Germinal center (tissue), 1 donor: ENCODE measurements around the gene COX6A1.

Experiments used
- DNase-seq: peaks from one replicate; pipeline ENCODE4 v3.0.0; 2012; ENCODE audit warnings: mixed read lengths, low spot score

COX6A1 gene

DNA sequence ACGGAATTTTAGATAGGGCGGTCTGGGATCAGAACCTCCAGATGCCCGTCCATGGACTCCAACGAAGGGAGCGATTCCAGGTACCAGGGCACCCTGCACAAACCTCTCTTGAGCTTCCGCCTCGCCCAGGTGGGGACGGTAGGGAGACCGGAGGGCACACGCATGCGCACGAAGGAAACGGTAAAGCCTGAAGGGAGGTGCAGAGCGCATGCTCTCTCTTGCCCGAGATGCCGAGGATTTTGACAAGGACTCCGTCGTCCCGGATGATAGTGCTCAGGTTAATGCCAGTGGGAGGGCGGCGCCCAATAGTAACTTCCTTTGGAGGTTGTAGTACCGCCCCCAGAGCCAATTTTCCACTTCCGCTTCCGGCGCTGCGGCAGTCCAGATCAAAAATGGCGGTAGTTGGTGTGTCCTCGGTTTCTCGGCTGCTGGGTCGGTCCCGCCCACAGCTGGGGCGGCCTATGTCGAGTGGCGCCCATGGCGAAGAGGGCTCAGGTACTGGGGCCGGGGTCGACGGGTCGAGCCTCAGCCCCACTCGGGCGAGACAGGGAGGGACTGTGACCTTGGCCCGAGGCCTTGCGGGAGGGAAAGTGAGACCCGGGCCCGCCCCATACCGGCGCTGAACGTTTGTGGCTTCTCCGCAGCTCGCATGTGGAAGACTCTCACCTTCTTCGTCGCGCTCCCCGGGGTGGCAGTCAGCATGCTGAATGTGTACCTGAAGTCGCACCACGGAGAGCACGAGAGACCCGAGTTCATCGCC, at the start of gene COX6A1:
Gene COX6A1 (plus strand): TSS at position 379 of the 760 bp plus-strand sequence. CDS start 14 bp downstream, at position 393.
- peak; percentile 99 for DNase-seq

DNA sequence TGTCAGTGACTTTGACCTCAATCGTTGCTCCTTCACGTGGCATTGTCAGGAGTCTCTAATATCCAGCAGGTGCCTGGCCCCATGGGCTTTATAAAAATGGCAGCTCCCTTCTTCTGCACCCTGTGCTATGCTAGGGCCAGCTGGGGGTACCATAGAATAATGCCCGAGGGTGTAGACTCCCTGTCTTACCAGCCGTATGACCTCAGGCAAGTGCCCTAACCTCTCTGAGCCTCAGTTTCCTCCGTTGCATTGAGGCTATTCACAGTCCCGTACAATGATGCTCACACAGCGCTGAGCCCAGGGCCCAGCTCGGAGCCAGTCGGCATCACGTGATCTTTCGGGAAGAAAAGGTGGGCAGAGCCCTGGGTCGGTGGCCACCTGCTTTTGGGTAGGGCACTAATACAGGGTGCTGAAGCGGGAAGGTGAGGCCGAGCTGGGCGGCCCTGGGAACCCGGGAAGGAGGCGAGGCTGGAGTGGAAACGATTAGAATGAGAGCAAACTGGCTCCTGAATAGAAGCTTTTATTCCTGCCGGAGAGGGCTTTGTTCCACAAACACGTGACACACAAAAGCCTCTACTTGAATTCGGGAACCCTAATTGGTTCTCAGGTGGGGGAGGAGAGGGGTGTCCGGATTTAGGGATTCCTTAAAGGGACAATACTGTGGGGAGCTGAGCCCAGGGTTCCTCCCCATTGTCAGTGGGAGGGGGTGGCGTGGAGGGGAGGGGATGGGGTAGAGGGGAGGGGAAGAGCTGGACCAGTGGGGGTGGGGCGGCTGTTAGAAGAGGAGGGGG, 49.0 kb upstream of the COX6A1 start:
- DNase-seq, result no peak

GRCh38 chr12:120390540-120391120, 47.3 kb upstream of the COX6A1 start:
- DNase-seq, result no peak

- no peak for DNase-seq
Measured at GRCh38 chr12:120394483-120395367, 43.2 kb upstream of the COX6A1 start.

- no peak for DNase-seq
Measured at GRCh38 chr12:120397824-120398540, 39.9 kb upstream of the COX6A1 start.

DNA sequence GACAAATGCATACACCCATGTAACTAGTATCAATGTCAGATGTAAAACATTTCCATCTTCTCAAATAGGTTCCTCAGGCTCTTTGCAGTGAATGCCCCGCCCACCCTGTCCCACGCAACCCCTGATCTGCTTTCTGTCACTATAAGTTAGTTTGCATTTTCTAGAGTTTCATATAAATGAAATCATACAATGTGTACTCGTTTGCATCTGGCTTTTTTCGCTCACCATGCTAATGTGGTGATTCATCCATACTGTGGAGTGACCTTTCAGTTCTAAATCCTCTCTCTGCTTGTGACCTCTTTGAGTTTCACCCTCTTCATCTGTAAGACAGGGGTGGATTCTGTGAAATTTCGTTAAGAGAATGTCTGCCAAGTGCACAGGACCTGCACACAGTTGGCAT, 38.4 kb upstream of the COX6A1 start:
- no peak for DNase-seq

GRCh38 chr12:120402217-120402616, 35.7 kb upstream of the COX6A1 start:
- no peak for DNase-seq

GRCh38 chr12:120403869-120404268, 34.0 kb upstream of the COX6A1 start:
- no peak for DNase-seq

- DNase-seq, result no peak
Measured at GRCh38 chr12:120404271-120404670, 33.6 kb upstream of the COX6A1 start.

DNA sequence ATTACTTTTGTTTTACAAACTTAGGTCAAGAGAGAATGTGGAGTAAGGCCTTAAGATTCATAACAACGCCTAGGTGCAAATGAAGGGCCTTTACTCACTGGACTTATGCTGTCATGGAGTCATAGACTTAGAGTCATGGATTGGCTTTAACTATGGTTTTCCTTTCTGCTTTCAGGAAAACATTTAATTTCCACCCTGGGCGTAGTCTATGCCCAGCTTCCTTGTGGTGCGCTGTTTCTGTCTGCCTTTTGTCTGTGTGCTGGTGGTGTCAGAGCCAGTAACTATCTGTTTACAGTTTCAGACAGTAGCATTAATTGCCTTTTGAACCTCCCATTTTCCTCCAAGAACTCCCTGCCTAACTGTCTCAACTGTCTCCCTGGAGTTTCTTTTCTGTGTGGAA, 31.8 kb upstream of the COX6A1 start:
- no peak for DNase-seq

GRCh38 chr12:120406553-120406952, 31.4 kb upstream of the COX6A1 start:
- DNase-seq, result no peak

- DNase-seq, result no peak
Measured at GRCh38 chr12:120408771-120409170, 29.1 kb upstream of the COX6A1 start.

- DNase-seq, result no peak
Measured at GRCh38 chr12:120412421-120412820, 25.5 kb upstream of the COX6A1 start.

GRCh38 chr12:120413901-120414695, 23.8 kb upstream of the COX6A1 start:
- no peak for DNase-seq

GRCh38 chr12:120416490-120417216, 21.3 kb upstream of the COX6A1 start:
- no peak for DNase-seq

- DNase-seq, result no peak
Measured at GRCh38 chr12:120417917-120418580, 19.9 kb upstream of the COX6A1 start.

- DNase-seq, result no peak
Measured at GRCh38 chr12:120421701-120422100, 16.2 kb upstream of the COX6A1 start.

DNA sequence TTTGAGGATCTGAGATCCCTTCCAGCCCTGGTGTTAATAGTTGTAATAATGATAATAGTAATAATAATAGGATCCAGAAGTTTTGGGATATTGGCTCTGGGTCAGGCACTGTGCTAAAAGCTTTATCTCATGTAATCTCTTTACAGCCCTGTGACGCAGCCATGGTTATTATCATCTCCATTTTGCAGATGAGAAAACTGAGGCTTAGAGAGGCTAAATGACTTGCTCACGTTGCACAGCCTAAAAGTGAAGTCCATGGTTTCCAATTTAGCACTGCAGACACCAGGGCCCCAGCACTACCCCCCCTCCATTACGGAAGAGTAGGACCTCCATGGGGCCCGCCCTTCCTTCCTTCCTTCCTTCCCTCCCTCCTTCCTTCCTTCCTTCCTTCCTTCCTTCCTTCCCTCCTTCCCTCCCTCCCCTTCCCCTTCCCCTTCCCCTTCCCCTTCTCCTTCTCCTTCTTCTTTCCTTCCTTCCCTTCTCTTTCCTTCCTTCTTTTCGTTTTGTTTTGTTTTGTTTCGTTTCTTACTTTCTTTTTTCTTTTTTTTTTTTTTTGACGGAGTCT, 14.9 kb upstream of the COX6A1 start:
- no peak for DNase-seq

- no peak for DNase-seq
Measured at GRCh38 chr12:120425797-120426196, 12.1 kb upstream of the COX6A1 start.
